Pons (tissue), 1 donor: Measurements from ENCODE around the gene TUBG1.
"Not testable (repeated sequence)": the region's sequence is repeated elsewhere in the genome, so short reads cannot be mapped to it uniquely, and the experiment has no call there.

Experiments used
- DNase-seq: peaks from one replicate; pipeline ENCODE4 v3.0.0-alpha.2; 2016; ENCODE audit warnings: low spot score

The TUBG1 gene

GRCh38 chr17:42579794-42580551, 29.5 kb upstream of the TUBG1 start:
- DNase-seq = no peak

DNA sequence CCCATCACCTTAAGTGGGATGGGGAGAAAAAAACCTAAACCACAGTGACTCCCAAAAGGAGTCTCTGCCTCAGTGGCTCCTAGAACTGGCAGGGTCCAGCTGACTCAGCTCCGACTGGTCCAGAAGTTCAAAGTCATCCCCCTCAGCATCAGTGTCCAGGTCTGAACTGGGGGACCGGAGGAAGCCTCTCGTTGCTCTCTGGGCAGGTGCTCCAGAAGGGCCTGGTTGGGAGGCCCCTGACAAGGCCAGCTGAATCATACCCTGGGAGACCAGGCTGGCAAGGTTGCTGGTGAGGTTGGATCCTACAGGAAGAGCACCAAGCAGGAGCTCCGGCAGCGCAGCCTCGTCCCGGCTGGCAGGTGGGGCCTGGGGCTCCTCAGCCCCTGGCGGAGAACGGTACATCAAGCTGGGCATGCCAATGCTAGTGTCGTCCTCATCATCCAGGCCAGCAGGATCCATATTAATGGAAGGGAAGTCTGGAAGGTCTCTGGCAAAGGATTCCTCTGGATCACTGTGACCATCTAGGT, 27.7 kb upstream of the TUBG1 start:
- DNase-seq = no peak

DNA sequence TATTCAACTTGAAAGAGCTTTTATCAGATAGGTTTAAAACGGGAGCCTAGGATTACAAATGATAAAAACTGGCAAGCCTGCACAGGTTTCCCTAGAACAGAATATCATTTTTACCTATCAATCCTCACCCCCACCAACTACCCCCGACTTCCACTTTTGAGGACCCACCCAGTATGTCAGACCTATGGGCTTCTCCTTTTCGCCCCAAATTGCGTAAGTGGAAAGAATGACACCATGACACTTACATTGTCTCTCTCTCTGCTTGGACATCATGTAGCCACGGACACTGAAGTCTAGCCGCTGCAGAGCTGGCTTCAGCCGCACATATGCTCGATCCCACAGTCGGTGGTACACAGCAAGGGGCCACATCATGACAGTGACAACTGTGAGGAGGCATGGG, 24.6 kb upstream of the TUBG1 start:
- no peak for DNase-seq

DNA sequence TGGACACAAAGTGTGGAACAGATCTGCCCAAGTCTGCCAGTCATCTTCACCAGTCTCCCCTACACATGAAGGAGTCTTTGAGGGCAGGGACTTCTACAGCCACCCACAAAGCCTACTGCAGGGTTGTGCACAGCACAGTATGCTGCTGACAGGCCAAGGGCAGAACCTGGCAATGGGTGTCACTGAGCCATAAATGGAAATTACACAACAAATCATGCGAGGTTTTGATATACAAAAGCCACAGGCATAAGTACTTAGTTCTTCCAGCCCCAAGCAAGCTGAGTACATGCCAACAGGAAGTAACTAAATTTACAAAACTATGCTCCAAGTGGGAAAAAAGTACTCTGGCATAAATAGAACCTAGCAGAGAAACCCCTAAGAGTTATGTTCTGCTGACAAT, 24.1 kb upstream of the TUBG1 start:
- no peak for DNase-seq

GRCh38 chr17:42586514-42587230, 22.8 kb upstream of the TUBG1 start:
- DNase-seq = no peak

GRCh38 chr17:42590886-42591285, 18.6 kb upstream of the TUBG1 start:
- DNase-seq = no peak

DNA sequence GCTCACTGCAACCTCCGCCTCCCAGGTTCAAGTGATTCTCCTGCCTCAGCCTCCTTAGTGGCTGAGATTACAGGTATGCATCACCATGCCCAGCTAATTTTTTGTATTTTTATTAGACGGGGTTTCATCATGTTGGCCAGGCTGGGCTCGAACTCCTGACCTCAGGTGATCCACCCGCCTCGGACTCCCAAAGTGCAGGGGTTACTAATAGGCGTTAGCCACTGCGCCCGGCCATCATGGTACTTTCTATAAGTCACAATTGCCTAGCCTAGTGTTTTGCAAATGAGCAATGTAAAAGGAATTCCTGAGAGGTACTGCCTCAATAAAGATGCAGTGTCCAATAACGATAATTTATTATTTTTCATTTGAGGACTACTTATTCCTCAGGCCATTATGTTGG, 18.1 kb upstream of the TUBG1 start:
- no peak for DNase-seq

DNA sequence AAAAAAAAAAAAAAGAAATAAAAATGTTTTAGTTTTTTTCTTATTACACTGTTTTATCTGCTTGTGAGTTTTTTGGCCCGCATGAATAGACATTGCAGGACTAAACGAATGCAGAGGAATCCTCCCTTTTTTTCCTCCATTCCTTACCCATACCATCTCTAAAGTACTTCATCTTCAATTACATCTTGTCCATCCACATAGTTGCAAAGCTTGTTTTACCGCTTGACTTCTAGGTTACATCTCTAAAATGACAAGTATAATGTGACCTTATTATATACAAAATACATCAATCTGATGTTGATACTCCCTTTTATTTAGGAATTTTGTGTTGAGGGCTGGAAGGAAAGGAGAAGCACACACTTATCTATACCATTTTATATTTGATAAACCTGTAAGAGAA, 13.1 kb upstream of the TUBG1 start:
- no peak for DNase-seq

- no peak for DNase-seq
Measured at GRCh38 chr17:42598905-42599304, 10.6 kb upstream of the TUBG1 start.

- DNase-seq = no peak
Measured at GRCh38 chr17:42603318-42603717, 6.2 kb upstream of the TUBG1 start.

DNA sequence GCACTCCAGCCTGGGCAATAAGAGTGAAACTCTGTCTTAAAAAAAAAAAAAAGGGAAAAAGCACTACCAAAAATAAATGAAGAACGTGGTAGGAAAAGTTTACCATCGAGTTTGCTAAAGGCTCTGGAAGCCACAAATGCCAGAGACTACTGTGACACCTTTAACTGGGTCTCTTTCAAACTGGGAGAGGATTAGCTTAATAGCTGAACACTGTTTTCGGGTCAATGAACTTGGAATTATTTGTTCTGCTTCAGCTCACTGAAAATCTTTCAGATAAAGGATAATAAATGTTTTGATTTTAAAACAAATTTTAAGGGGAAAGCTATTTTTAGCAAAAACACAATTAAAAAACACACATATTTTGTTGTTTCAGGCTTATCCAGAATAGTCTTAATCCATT, 1.7 kb upstream of the TUBG1 start:
- no peak for DNase-seq

DNA sequence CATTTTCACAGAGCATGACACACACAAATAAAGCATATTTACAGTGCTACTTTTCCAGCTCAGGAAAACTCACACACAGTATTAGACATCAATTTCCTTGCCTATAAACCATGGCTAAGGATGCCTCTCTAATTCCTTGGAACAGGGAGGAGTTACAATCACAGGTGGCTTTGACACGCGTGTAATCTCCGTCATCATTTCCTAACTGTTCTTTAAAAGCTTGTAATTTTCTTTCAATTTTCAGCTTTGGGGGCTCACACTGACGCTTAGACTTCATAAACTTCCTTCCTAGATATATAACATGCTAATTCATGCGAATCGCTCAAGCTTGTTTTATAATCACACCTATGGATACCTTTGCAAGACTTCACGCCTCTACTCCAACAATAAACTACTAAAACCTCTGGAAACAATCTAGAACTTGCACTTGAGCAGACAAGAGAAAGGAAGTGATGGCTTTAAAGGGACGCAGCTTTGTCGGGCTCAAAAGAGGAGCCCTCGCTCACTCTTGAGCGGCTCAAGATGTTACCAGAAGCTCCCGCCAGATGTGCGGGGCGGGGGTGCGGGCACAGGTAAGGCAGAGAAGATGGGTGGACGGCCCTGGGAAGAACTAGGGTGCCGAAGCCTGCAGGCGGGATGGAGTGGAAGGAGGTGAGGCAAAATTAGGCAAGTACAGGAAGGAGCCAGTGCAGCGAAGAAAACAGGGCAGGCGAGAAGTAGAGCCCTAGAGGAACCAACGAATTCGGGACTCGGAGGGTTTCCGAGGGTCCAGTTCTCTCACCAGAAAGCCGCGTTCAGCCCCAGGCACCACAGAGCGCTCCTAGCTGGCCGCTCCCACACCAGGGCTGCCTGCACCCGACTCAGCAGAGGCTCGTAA, 940 bp upstream of the TUBG1 start:
- DNase-seq = peak; percentile 6

GRCh38 chr17:42609814-42610801, 625 bp downstream of the TUBG1 start:
- peak; percentile 3 for DNase-seq

DNA sequence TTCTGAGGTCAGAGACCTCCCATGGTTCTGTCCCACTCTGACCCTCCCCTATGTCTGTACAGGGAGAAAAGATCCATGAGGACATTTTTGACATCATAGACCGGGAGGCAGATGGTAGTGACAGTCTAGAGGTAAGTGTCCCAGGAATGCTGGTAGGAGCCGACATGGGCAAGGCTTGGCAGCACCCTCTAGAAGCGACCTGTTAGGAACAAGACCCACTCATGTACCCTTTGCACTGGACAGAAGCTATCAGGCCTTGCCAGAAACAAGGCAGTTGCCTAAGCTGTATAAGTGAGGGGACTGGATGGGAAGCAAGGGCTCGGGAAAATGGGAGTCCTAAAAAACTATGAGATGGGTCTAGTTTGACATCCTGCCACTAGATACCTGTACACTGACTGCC, 2.5 kb downstream of the TUBG1 start:
- DNase-seq = no peak

DNA sequence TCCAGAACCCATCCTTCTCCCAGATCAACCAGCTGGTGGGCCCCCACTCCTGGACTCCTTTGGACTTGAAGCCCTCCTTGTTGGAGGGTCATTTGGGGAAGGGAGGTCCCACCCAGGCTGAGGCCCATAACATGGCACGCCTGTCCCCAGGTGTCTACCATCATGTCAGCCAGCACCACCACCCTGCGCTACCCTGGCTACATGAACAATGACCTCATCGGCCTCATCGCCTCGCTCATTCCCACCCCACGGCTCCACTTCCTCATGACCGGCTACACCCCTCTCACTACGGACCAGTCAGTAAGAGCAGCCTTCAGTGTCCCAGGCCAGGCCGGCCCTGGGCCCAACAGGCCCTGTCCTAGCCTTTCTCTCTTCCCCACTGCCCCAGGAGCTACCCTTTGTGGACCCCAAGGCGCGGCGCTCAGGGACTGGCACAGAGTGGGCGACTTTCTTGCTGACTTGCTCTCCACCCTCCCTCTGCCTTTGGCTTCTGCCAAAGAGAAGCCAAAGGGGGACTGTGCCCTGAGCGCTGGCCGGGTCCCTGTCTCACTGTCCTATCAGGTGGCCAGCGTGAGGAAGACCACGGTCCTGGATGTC, 4.3 kb downstream of the TUBG1 start:
- DNase-seq = no peak

GRCh38 chr17:42617956-42618431, 8.5 kb downstream of the TUBG1 start:
- DNase-seq = no peak

DNA sequence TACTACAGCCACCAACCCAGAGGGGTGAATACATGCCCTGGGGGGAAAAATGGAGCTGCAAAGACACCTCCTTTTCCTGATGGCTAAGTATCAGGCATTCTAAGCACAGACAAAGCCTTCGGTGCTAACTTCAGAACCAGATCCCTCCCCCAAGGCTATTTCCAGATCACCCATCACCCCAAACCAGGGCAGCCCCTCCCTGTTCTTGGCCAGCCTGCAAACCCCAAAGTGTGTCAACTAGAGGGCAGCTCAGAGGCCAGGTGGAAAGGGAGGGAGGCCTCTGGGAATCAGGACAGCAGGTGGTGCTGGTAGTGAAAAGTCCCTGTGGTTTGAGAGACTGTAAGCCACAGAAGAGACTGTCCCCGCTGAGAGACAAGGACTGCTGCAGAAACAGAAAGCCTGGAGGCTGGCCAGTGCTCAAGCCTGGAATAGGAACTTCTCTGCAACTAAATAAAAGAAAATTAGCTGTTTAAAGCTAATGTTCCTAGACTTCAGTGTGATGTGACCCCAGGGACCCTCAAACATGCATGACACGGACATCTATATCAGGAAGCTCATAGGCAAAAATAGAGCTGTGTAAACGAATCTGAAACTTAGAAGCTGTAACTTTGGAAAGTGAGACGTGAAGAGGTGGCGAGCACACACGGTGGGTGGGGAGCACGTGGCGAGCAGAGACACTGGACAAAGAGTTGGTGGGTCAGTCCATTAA, 9.1 kb downstream of the TUBG1 start:
- peak; percentile 14 for DNase-seq

DNA sequence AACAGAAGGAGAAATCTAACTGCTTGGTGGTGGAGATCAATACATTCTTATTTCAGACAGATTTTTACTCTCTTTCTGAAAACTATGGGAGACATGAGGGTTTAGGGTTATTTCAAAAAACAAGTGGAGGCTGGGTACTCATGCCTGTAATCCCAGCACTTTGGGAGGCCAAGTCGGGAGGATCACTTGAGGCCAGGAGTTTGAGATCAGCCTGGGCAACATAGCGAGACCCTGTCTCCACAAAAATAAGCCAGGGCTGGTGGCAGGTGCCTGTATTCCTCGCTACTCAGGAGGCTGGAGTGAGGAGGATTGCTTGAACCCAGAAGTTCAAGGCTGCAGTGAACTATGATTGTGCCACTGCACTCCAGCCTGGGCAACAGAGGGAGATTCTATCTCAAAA, 12.5 kb downstream of the TUBG1 start:
- DNase-seq = not testable (repeated sequence)

DNA sequence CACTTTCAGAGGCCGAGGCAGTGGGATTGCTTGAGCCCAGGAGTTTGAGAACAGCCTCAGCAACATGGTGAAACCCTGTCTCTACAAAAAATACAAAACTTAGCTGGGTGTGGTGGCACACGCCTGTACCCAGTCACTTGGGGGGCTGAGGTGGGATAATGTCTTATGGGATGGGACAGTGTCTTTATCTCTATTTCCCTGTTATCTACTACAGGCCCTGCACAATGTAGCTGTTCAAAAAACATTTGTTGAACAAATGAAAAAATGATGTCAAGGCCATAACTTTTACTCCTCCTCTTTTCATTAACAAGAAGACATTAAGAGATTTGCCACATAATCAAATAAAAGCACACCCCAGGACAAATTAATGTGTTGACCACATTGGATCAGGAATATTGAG, 13.8 kb downstream of the TUBG1 start:
- DNase-seq = no peak
